Lung (tissue), 12 donors: ENCODE measurements around the gene MOCOS. TPM values are rescaled to one million over a fixed set of nuclear protein-coding genes. Genes with fewer than 3 reads are reported as not detected.

ENCODE experiments used
- ATAC-seq: fragments of 200-7000 bp; cut with Tn5 transposase; one replicate; pipeline ENCODE4 v1.9.1; 2020; ENCODE audit warnings: moderate number of reproducible peaks; ENCODE audit not compliant: insufficient read depth, low FRiP score
- DNase-seq, 3 donors: peaks; one replicate each; pipeline ENCODE4 v3.0.0-alpha.2; 2013 to 2017
- H3K27ac ChIP-seq, 2 donors: one replicate each; pipeline ENCODE4 v1.5.1; 2013; ENCODE audit warnings: mild to moderate bottlenecking in 2 of 2, moderate library complexity in 2 of 2, control low read depth in 1 of 2, inconsistent platforms in 1 of 2, low read depth in 1 of 2, low read length in 1 of 2
- H3K27me3 ChIP-seq, 3 donors: one replicate each; pipeline ENCODE4 v1.5.1; 2013; ENCODE audit warnings: low read length in 2 of 3; ENCODE audit not compliant: control insufficient read depth in 3 of 3, insufficient read depth in 3 of 3
- H3K36me3 ChIP-seq, 4 donors: one replicate each; pipeline ENCODE4 v1.5.1; 2013; ENCODE audit warnings: low read length in 4 of 4, mild to moderate bottlenecking in 1 of 4, moderate library complexity in 1 of 4; ENCODE audit not compliant: control insufficient read depth in 4 of 4, insufficient read depth in 4 of 4
- H3K4me1 ChIP-seq, 5 donors: one replicate each; pipeline ENCODE4 v1.5.1; 2013; ENCODE audit warnings: low read length in 5 of 5, mild to moderate bottlenecking in 2 of 5, moderate library complexity in 1 of 5; ENCODE audit not compliant: control insufficient read depth in 5 of 5, insufficient read depth in 5 of 5
- H3K4me3 ChIP-seq: one replicate; pipeline ENCODE4 v1.5.1; 2013; ENCODE audit warnings: mild to moderate bottlenecking, control low read depth, moderate library complexity
- H3K9ac ChIP-seq, 2 donors: one replicate each; pipeline ENCODE4 v1.5.1; 2013; ENCODE audit warnings: low read length in 2 of 2, control low read depth in 1 of 2; ENCODE audit not compliant: insufficient read depth in 1 of 2
- H3K9me3 ChIP-seq, 4 donors: one replicate each; pipeline ENCODE4 v1.5.1; 2013; ENCODE audit warnings: low read length in 3 of 4, mild to moderate bottlenecking in 1 of 4, moderate library complexity in 1 of 4; ENCODE audit not compliant: control insufficient read depth in 4 of 4, insufficient read depth in 3 of 4
- CTCF ChIP-seq: IDR thresholded peaks from 2 replicates; pipeline ENCODE4 v1.5.1; 2012; ENCODE audit warnings: mild to moderate bottlenecking; ENCODE audit errors: control extremely low read depth, extremely low read depth
- WGBS, 2 donors: extraction: QIAGEN DNeasy Blood & Tissue Kit; methylation state at CpG; one replicate each; pipeline ENCODE4 v1.1.7; 2013; 5-methylcytosine and 5-hydroxymethylcytosine counted together
- polyA plus RNA-seq, 2 donors: library from polyadenylated mRNA; stranded (reverse); fragments of 200-250 nt; gene quantifications; one replicate each; pipeline ENCODE4 v1.2.1, GENCODE V29; 2013
- total RNA-seq, 2 donors: library from RNA; depleted of rRNA in 1 of 2; stranded (reverse); fragments of >200 nt in 1 of 2; gene quantifications; one replicate each; pipeline ENCODE4 v1.2.1, GENCODE V29; 2014 to 2021
- donor health status: control.
- donor health status: control.
- donor health status: Bipolar disorder and iron deficiency.
- donor health status: healthy.
- donor health status: DM: yes; HTN: yes; CAD: no.

Gene MOCOS
- total and polyA plus RNA-seq, 4 donors = 0.68 to 4.1 (median 3.2) TPM

- no peaks in the 10 kb centered on the region for H3K9me3 ChIP-seq
- no peak overlapping the region for H3K27ac ChIP-seq
- H3K27me3 ChIP-seq = no peaks in the 10 kb centered on the region
- no peak overlapping the region for H3K9ac ChIP-seq
- TF ChIP-seq CTCF = no peak
- H3K4me3 ChIP-seq = no peak overlapping the region
- no peaks in the 10 kb centered on the region for H3K36me3 ChIP-seq
- H3K4me1 ChIP-seq = no peaks in the 10 kb centered on the region
- no peak for DNase-seq
- WGBS, 2 donors = 89 to 93% methylated on average over 6 of the region's 6 CpGs
- ATAC-seq = no peak
Observed at GRCh38 chr18:36241831-36242230, 54.5 kb downstream of the MOCOS start.

GRCh38 chr18:36247036-36247435 is 59.7 kb downstream of the MOCOS start:
- Histone ChIP-seq H3K4me3 (no peak overlapping the region), H3K36me3 (no peaks in the 10 kb centered on the region), H3K4me1 (no peaks in the 10 kb centered on the region), H3K27me3 (no peaks in the 10 kb centered on the region), H3K9ac (no peak overlapping the region), H3K9me3 (peaks cover 0 to 11% (median 3%) of the 10 kb centered on the region in 4 donors), H3K27ac (no peak overlapping the region)
- ATAC-seq (no peak), DNase-seq (no peak)
- 91 to 100% methylated on average over 1 of the region's 1 CpG for WGBS, 2 donors
- no peak for TF ChIP-seq CTCF

- H3K36me3 ChIP-seq = no peaks in the 10 kb centered on the region
- ATAC-seq = no peak
Observed at GRCh38 chr18:36249392-36249791, 62.1 kb downstream of the MOCOS start.

More at GRCh38 chr18:36249392-36249791, 62.1 kb downstream of the MOCOS start:
- no peaks in the 10 kb centered on the region for H3K27me3 ChIP-seq
- H3K4me1 ChIP-seq = peaks cover 0 to 1% (median 0%) of the 10 kb centered on the region in 5 donors
- H3K4me3 ChIP-seq = no peak overlapping the region
- TF ChIP-seq CTCF = no peak
- no peak overlapping the region for H3K9ac ChIP-seq
- peaks cover 0 to 11% (median 3%) of the 10 kb centered on the region in 4 donors for H3K9me3 ChIP-seq
- H3K27ac ChIP-seq = no peak overlapping the region
- no peak for DNase-seq
